SKM-1 treated with dmso at 0.1 percent for 144 hours (cell line): ENCODE data around the gene LSM14B.
"Not testable (repeated sequence)": the region's sequence is repeated elsewhere in the genome, so short reads cannot be mapped to it uniquely, and the experiment has no call there.

Experiments
- DNase-seq: peaks from one replicate; lab custom pipeline; 2025; ENCODE audit not compliant: unreplicated experiment; lab: John Stamatoyannopoulos, UW

The LSM14B gene

GRCh38 chr20:62121776-62122653 is at the start of gene LSM14B:
Gene LSM14B, plus strand, starts transcription at chr20:62122475. Its CDS starts 192 bp downstream, at chr20:62122667.
- peak; percentile 92 for DNase-seq

DNA sequence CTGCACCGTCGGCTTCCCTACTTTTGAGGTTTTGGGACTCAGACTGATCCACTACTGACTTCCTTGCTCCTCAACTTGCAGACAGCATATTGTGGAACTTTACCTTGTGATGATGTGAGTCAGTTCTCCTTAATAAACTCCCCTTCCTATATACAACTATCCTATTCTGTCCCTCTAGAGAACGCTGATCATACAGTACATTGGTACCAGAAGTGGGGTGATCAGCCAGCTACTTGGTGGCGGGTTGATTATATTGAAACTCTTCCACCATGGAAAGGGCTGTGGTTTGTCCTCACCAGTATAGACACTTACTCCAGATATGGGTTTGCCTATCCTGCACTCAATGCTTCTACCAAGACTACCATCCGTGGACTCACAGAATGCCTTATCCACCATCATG is 49.0 kb upstream of the LSM14B start:
- DNase-seq, result no peak

GRCh38 chr20:62079166-62079565 is 43.1 kb upstream of the LSM14B start:
- DNase-seq, result no peak

DNA sequence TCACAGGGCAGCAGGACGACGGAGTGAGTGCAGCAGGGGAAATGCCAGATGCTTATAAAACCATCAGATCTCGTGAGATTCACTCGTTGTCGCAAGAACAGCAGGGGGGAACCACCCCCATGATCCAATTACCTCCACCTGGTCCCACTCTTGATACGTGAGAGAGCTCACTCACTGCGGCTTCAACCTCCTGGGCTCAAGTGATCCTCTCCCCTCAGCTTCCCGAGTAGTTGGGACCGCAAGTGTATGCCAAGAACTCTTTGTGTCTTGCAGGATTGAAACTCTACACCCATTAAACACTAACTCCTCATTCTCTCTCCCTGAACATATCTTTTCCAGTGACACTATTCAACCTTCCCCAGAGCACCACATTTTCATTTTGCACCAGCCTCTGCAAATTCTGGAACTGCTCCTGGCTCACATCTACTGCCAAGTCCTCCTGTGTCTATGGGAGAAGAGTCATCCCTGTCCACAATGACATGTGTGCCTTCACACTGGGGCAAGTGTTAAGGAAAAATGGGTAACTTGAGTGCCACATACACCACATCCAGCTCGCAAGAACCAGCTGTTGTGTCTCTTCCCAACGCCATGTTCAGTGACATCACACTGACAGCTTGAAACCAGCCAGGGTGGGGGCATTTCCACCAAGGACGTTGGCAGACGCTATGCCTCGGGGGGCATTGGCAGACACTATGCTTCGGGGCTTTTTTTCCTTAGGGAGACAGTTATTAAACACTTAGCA is 41.9 kb upstream of the LSM14B start:
- DNase-seq, result no peak

DNA sequence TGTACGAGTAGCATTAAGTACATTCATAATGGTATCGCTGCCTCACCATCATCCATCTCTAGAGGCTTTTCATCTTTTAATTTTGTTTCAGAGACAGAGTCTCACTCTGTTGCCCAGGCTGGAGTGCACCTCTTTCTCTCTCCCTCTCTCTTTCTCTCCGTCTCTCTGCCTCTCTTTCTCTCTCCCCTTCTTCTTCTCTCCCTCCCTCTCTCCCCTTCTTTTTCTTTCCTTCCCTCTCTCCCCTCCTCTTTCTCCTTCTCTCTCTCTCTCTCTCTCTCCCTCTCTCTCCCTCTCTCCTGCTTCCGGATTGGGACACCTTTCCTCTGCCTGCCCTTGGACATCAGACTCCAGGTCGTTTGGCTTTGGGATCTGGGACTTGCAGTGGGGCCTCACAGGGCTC is 39.0 kb upstream of the LSM14B start:
- no peak for DNase-seq

- not testable (repeated sequence) for DNase-seq
Observed at GRCh38 chr20:62084224-62084623, 38.1 kb upstream of the LSM14B start.

- DNase-seq, result no peak
Observed at GRCh38 chr20:62085206-62085605, 37.1 kb upstream of the LSM14B start.

DNA sequence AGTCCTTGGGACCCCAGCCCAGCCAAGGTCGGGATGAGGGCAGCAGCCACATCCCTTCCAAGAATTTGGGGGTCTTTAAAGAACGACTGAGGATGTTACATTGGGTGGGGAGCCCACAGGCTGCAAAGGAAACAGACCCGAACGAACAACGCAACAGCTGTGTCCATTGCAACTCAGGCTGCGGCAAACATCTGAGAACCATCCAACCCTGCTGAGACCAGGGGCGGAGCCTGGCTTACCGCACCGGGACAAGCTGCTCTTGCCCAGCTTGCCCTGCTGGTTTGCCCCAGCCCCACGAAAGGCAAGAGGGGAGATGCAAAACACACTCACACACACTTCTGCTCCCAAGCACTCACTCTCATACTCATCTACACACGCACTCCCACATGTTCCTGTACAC is 35.0 kb upstream of the LSM14B start:
- DNase-seq, result no peak

- DNase-seq, result no peak
Observed at GRCh38 chr20:62087632-62088031, 34.6 kb upstream of the LSM14B start.

- no peak for DNase-seq
Observed at GRCh38 chr20:62088258-62089127, 33.8 kb upstream of the LSM14B start.

GRCh38 chr20:62089393-62089792 is 32.9 kb upstream of the LSM14B start:
- no peak for DNase-seq

- DNase-seq, result no peak
Observed at GRCh38 chr20:62096421-62097380, 25.6 kb upstream of the LSM14B start.

- DNase-seq, result no peak
Observed at GRCh38 chr20:62097881-62098407, 24.3 kb upstream of the LSM14B start.

- no peak for DNase-seq
Observed at GRCh38 chr20:62101078-62101477, 21.2 kb upstream of the LSM14B start.

DNA sequence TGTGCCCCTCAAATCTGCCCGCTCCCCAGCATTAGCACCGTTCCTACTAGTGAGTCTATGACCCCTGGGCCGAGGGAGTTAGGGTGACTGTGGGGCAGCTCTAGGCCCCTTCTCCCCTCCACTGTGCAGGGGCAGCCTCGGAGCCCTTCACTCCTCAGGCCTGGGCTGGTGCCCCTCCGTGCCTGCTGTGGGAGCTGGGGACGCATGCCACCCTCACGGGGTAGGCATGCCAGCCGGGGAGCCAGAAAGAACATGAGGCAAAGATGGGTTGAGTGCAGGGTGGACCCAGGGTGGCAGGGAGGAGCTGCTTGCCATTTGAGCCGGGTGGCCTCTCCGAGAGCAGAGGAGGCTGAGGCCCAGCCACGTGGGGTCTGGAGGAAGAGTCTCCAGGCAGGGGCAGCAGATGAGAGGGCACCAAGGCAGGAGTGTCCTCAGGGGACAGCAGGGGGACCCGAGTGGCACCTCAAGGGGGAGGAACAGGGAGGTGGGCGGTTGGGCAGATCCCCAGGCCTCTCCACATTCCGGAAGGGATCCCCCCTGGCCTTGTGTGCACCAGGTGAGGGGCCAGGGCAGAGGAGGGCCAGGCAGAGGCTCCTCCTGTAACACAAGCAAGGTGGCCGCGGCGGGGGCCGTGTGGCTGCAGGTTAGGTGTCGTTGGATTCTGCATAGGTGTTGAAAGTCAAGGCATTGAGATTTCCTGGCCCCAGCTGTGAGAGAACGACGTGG is 18.6 kb upstream of the LSM14B start:
- no peak for DNase-seq

GRCh38 chr20:62104234-62104789 is 18.0 kb upstream of the LSM14B start:
- DNase-seq, result no peak

- DNase-seq, result no peak
Observed at GRCh38 chr20:62104791-62105345, 17.4 kb upstream of the LSM14B start.

GRCh38 chr20:62105592-62105991 is 16.7 kb upstream of the LSM14B start:
- DNase-seq, result no peak

- no peak for DNase-seq
Observed at GRCh38 chr20:62111148-62111547, 11.1 kb upstream of the LSM14B start.
